ENCODE data around the gene CCL26. TPM values are rescaled to one million over a fixed set of nuclear protein-coding genes. Genes with fewer than 3 reads are reported as not detected.

CCL26 gene
- total RNA-seq, 1 experiment from 2014 or later: 7.1 TPM

DNA sequence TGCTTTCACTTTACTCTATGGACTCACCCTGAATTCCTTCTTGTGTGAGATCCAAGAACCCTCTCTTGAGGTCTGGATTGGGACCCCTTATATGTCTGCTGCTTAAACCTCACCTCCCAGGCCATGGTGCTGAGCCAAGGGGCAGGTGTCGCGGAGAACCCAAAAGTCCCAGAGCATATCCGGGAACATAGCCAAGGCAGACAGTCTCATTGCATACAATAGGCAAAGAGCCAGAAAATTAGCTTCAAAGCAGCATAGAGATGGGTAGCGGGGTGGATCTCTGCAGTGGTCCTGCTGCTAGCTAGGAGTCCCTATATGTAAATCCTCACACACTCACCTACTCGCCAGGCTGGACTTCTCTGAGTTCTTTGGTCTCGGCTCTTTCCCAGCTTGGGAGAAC lies 36.1 kb upstream of the CCL26 start:
- BruUV-seq (replicated peaks): no TSS peak
- CTCF ChIA-PET: no interaction called here
- no peak overlapping the region for H3K9ac ChIP-seq (ENCODE audit: low read length)
- H3K4me2 ChIP-seq (ENCODE audit: low read length): no peak overlapping the region
- no peak overlapping the region for H2AFZ ChIP-seq (ENCODE audit: low read length)
- no peaks in the 10 kb centered on the region for H4K20me1 ChIP-seq (ENCODE audit: low read length)
- H3K27ac ChIP-seq (ENCODE audit: low read length): no peak overlapping the region
- no peaks in the 10 kb centered on the region for H3K4me1 ChIP-seq (ENCODE audit: insufficient read depth, low read length)
- no peaks in the 10 kb centered on the region for H3K36me3 ChIP-seq (ENCODE audit: low read depth, low read length)
- H3K4me3 ChIP-seq (ENCODE audit: low read length): no peak overlapping the region
- no peak for DNase-seq
- POLR2A ChIA-PET (ENCODE audit: unreplicated experiment): no interaction called here
- H3K27me3 ChIP-seq (ENCODE audit: low read length): no peaks in the 10 kb centered on the region
- no peaks in the 10 kb centered on the region for H3K9me3 ChIP-seq (ENCODE audit: low read length)
- H3K9me2 ChIP-seq (replicated peaks; ENCODE audit: low read length): no peaks in the 10 kb centered on the region
- no peaks in the 10 kb centered on the region for H3K79me2 ChIP-seq (ENCODE audit: low read length)
- intact Hi-C loops (cut with micrococcal nuclease): no loop called here
- TF ChIP-seq EZH2 (IDR thresholded peaks at IDR 0.05; ENCODE audit: low read length, unreplicated experiment): no peak
- no peak for ATAC-seq
- no peaks in the 10 kb centered on the region for H3F3A ChIP-seq (ENCODE audit: low read length, unreplicated experiment)

DNA sequence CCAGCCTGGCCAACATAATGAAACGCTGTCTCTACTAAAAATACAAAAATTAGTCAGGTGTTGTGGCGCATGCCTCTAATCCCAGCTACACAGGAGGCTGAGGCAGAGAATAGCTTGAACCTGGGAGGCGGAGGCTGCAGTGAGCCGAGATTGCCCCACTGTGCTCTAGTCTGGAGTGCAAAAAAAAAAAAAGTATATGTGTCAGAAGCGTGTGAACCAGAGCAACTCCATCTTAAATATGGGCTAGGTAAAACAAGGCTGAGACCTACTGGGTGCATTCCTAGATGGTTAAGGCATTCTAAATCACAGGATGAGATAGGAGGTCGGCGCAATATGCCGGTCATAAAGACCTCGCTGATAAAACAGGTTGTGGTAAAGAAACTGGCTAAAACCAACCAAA lies 35.4 kb upstream of the CCL26 start:
- Histone ChIP-seq H3F3A (ENCODE audit: low read length, unreplicated experiment) (no peaks in the 10 kb centered on the region), H3K9ac (ENCODE audit: low read length) (no peak overlapping the region), H4K20me1 (ENCODE audit: low read length) (no peaks in the 10 kb centered on the region), H3K9me2 (replicated peaks; ENCODE audit: low read length) (no peaks in the 10 kb centered on the region), H3K36me3 (ENCODE audit: low read depth, low read length) (no peaks in the 10 kb centered on the region), H3K4me2 (ENCODE audit: low read length) (no peak overlapping the region), H3K9me3 (ENCODE audit: low read length) (no peaks in the 10 kb centered on the region), H2AFZ (ENCODE audit: low read length) (no peak overlapping the region), H3K79me2 (ENCODE audit: low read length) (no peaks in the 10 kb centered on the region), H3K27ac (ENCODE audit: low read length) (no peak overlapping the region), H3K27me3 (ENCODE audit: low read length) (no peaks in the 10 kb centered on the region), H3K4me1 (ENCODE audit: insufficient read depth, low read length) (no peaks in the 10 kb centered on the region), H3K4me3 (ENCODE audit: low read length) (no peak overlapping the region)
- POLR2A ChIA-PET (ENCODE audit: unreplicated experiment): no interaction called here
- no TSS peak for BruUV-seq (replicated peaks)
- intact Hi-C loops (cut with micrococcal nuclease): no loop called here
- DNase-seq (no peak), ATAC-seq (no peak)
- CTCF ChIA-PET: no interaction called here
- TF ChIP-seq EZH2phosphoT487 (IDR thresholded peaks at IDR 0.05; ENCODE audit: borderline replicate concordance, low read length) (no peak), EZH2 (IDR thresholded peaks at IDR 0.05; ENCODE audit: low read length, unreplicated experiment) (no peak)
- TF ChIP-seq, protein P1, sequence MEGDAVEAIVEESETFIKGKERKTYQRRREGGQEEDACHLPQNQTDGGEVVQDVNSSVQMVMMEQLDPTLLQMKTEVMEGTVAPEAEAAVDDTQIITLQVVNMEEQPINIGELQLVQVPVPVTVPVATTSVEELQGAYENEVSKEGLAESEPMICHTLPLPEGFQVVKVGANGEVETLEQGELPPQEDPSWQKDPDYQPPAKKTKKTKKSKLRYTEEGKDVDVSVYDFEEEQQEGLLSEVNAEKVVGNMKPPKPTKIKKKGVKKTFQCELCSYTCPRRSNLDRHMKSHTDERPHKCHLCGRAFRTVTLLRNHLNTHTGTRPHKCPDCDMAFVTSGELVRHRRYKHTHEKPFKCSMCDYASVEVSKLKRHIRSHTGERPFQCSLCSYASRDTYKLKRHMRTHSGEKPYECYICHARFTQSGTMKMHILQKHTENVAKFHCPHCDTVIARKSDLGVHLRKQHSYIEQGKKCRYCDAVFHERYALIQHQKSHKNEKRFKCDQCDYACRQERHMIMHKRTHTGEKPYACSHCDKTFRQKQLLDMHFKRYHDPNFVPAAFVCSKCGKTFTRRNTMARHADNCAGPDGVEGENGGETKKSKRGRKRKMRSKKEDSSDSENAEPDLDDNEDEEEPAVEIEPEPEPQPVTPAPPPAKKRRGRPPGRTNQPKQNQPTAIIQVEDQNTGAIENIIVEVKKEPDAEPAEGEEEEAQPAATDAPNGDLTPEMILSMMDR (conservative IDR thresholded peaks at IDR 0.05; ENCODE audit: low read depth, low read length): no peak

DNA sequence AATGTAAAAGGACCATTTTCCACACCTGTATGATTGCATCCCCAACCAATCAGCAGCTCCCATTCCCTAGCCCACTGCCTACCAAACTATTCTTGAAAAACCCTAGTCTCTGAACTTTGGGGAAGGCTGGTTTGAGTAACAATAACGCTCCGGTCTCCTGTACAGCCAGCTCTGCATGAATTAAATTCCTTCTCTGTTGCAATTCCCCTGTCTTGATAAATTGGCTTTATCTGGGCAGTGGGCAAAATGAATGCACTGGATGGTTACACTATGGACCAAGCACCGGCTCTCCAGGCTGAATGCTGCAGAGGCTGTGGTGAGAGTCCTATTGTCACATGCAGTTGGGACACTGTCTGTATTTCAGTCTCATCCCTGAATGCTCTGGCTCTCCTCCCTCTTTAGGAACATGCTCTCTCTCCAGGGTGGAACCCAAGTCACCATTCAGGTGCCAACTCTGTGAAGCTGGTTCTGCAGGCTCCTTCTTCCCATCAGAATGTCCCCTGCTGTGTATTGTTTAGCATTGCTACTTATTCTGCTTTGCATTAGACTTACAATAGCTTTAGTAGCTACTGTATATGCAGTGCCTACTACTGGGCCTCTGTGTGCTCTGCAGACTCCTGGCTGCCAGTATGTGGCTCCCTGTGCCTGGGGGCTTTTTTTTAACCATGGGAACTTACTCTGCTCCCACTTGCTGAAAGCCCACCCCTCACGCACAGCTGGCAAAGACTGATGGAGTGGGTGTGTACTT lies 34.7 kb upstream of the CCL26 start:
- Histone ChIP-seq H3K4me3 (ENCODE audit: low read length) (no peak overlapping the region), H2AFZ (ENCODE audit: low read length) (no peak overlapping the region), H3K9me2 (replicated peaks; ENCODE audit: low read length) (no peaks in the 10 kb centered on the region), H3K27me3 (ENCODE audit: low read length) (no peaks in the 10 kb centered on the region), H3K4me2 (ENCODE audit: low read length) (no peak overlapping the region), H4K20me1 (ENCODE audit: low read length) (no peaks in the 10 kb centered on the region), H3F3A (ENCODE audit: low read length, unreplicated experiment) (no peaks in the 10 kb centered on the region), H3K4me1 (ENCODE audit: insufficient read depth, low read length) (no peaks in the 10 kb centered on the region), H3K27ac (ENCODE audit: low read length) (no peak overlapping the region), H3K36me3 (ENCODE audit: low read depth, low read length) (no peaks in the 10 kb centered on the region), H3K9me3 (ENCODE audit: low read length) (no peaks in the 10 kb centered on the region), H3K9ac (ENCODE audit: low read length) (no peak overlapping the region), H3K79me2 (ENCODE audit: low read length) (no peaks in the 10 kb centered on the region)
- ATAC-seq (no peak), DNase-seq (no peak)
- no peak for TF ChIP-seq EZH2 (IDR thresholded peaks at IDR 0.05; ENCODE audit: low read length, unreplicated experiment)
- no peak for TF ChIP-seq EZH2phosphoT487 (IDR thresholded peaks at IDR 0.05; ENCODE audit: borderline replicate concordance, low read length)
- TF ChIP-seq, protein P1 (conservative IDR thresholded peaks at IDR 0.05; ENCODE audit: low read depth, low read length): no peak
- ChIA-PET CTCF (no interaction called here), POLR2A (ENCODE audit: unreplicated experiment) (no interaction called here)
- intact Hi-C loops (cut with micrococcal nuclease): no loop called here
- BruUV-seq (replicated peaks): no TSS peak
